ENCODE measurements around the gene PREX1. TPM values are rescaled to one million over a fixed set of nuclear protein-coding genes. Genes with fewer than 3 reads are reported as not detected.

Gene PREX1
- polyA plus RNA-seq, 1 of the 3 experiments (the other 2 are of a cell fraction) = 5.3 TPM

GRCh38 chr20:48800177-48800576, 27.6 kb downstream of the PREX1 start:
- peak; percentile 38 for DNase-seq
- ChIA-PET POLR2A (no interaction called here), CTCF (interaction anchor here (1.7 kb wide), 1 partner anchor 143 kb away, joined by 7 read pairs; no protein-coding TSS in a partner anchor)
- WGBS (ENCODE audit: low lambda C conversion rate) = 67% methylated on average over 4 of the region's 4 CpGs
- Histone ChIP-seq H3F3A (replicated peaks; ENCODE audit: insufficient read depth) (no peaks in the 10 kb centered on the region), H3K27ac (ENCODE audit: low read depth in 2 of 2, low read length in 1 of 2) (no peak overlapping the region), H3K4me1 (ENCODE audit: control insufficient read depth in 1 of 2, insufficient read depth in 2 of 2, low read depth in 1 of 2, low read length in 1 of 2) (peaks cover 0 to 7% of the 10 kb centered on the region in 2 experiments; a peak in 2 of 4 replicates), H3K9me3 (no peaks in the 10 kb centered on the region), H3K9me2 (no peaks in the 10 kb centered on the region), H4K20me1 (ENCODE audit: insufficient read depth) (no peaks in the 10 kb centered on the region), H3K27me3 (ENCODE audit: insufficient read depth) (no peaks in the 10 kb centered on the region), H3K9ac (no peak overlapping the region), H3K4me3 (ENCODE audit: low read depth in 2 of 2, low read length in 1 of 2) (no peak overlapping the region), H2AFZ (ENCODE audit: low read depth) (no peak overlapping the region), H3K36me3 (replicated peaks in 1 of 2; ENCODE audit: control insufficient read depth in 1 of 2, insufficient read depth in 2 of 2, low read length in 1 of 2) (no peaks in the 10 kb centered on the region), H3K79me2 (ENCODE audit: insufficient read depth) (no peaks in the 10 kb centered on the region), H3K4me2 (no peak overlapping the region)
- TF ChIP-seq CTCF (IDR thresholded peaks at IDR 0.05) (no peak), RFX5 (IDR thresholded peaks at IDR 0.05; ENCODE audit: low read length) (no peak), ELF1 (IDR thresholded peaks at IDR 0.05) (no peak), MXI1 (IDR thresholded peaks at IDR 0.05; ENCODE audit: low read depth, low read length) (no peak), TAF1 (IDR thresholded peaks at IDR 0.05; ENCODE audit: borderline replicate concordance, low read depth, low read length) (no peak), NFIC (IDR thresholded peaks at IDR 0.05; ENCODE audit: borderline replicate concordance) (no peak), RXRA (IDR thresholded peaks at IDR 0.05; ENCODE audit: borderline replicate concordance, low read depth) (no peak), EP300 (IDR thresholded peaks at IDR 0.05; ENCODE audit: borderline replicate concordance in 1 of 2, low read depth in 1 of 2, low read length in 1 of 2) (no peak), MAX (IDR thresholded peaks at IDR 0.05; ENCODE audit: low read depth) (no peak), TCF12 (IDR thresholded peaks at IDR 0.05) (no peak), NRF1 (IDR thresholded peaks at IDR 0.05; ENCODE audit: low read depth, low read length) (no peak), USF2 (IDR thresholded peaks at IDR 0.05; ENCODE audit: borderline replicate concordance, low read depth, low read length) (no peak), FOXM1 (IDR thresholded peaks at IDR 0.05; ENCODE audit: low read depth) (no peak), POLR2AphosphoS5 (IDR thresholded peaks at IDR 0.05; ENCODE audit: low read depth, low read length) (no peak), EZH2phosphoT487 (IDR thresholded peaks at IDR 0.05; ENCODE audit: borderline replicate concordance, low read depth) (no peak), CHD2 (IDR thresholded peaks at IDR 0.05; ENCODE audit: low read length, partially characterized antibody) (no peak), TEAD4 (IDR thresholded peaks at IDR 0.05; ENCODE audit: borderline replicate concordance, insufficient read depth) (no peak), FOSL2 (IDR thresholded peaks at IDR 0.05; ENCODE audit: borderline replicate concordance, low read depth) (no peak)
